HG03196 (cell line): Measurements from ENCODE around the gene ATP2B1.
"Not testable (repeated sequence)": the region's sequence is repeated elsewhere in the genome, so short reads cannot be mapped to it uniquely, and the experiment has no call there.

Experiments
- ATAC-seq: cut with Tn5 transposase; IDR thresholded peaks from one replicate; pipeline ENCODE4 v1.9.1; 2021; ENCODE audit not compliant: unreplicated experiment

Gene ATP2B1

GRCh38 chr12:89708565-89709156 lies at the start of gene ATP2B1:
ATP2B1 (minus strand) TSS chr12:89708838; CDS start chr12:89655886, 52,952 bp downstream.
- ATAC-seq = peak; percentile 61

- not testable (repeated sequence) for ATAC-seq
Observed at GRCh38 chr12:89757987-89758386, 49.3 kb upstream of the ATP2B1 start.

- peak; percentile 94 for ATAC-seq
Observed at GRCh38 chr12:89756585-89757398, 48.2 kb upstream of the ATP2B1 start.

GRCh38 chr12:89756194-89756584 lies 47.6 kb upstream of the ATP2B1 start:
- no peak for ATAC-seq

- no peak for ATAC-seq
Observed at GRCh38 chr12:89753997-89754396, 45.4 kb upstream of the ATP2B1 start.

GRCh38 chr12:89752341-89752740 lies 43.7 kb upstream of the ATP2B1 start:
- no peak for ATAC-seq

- ATAC-seq = no peak
Observed at GRCh38 chr12:89750389-89751351, 42.0 kb upstream of the ATP2B1 start.

GRCh38 chr12:89748791-89749190 lies 40.2 kb upstream of the ATP2B1 start:
- ATAC-seq = no peak

GRCh38 chr12:89745286-89745685 lies 36.6 kb upstream of the ATP2B1 start:
- ATAC-seq = no peak

GRCh38 chr12:89742337-89743022 lies 33.8 kb upstream of the ATP2B1 start:
- no peak for ATAC-seq

GRCh38 chr12:89740943-89741342 lies 32.3 kb upstream of the ATP2B1 start:
- ATAC-seq = no peak

GRCh38 chr12:89736995-89737394 lies 28.4 kb upstream of the ATP2B1 start:
- no peak for ATAC-seq

- ATAC-seq = no peak
Observed at GRCh38 chr12:89733579-89734201, 25.1 kb upstream of the ATP2B1 start.

- no peak for ATAC-seq
Observed at GRCh38 chr12:89732522-89732921, 23.9 kb upstream of the ATP2B1 start.

GRCh38 chr12:89731614-89732013 lies 23.0 kb upstream of the ATP2B1 start:
- ATAC-seq = no peak

- ATAC-seq = no peak
Observed at GRCh38 chr12:89731089-89731488, 22.5 kb upstream of the ATP2B1 start.

GRCh38 chr12:89729946-89730459 lies 21.4 kb upstream of the ATP2B1 start:
- ATAC-seq = no peak

- ATAC-seq = no peak
Observed at GRCh38 chr12:89723276-89723675, 14.6 kb upstream of the ATP2B1 start.

- ATAC-seq = peak; percentile 87
Observed at GRCh38 chr12:89721291-89721987, 12.8 kb upstream of the ATP2B1 start.
